Body of pancreas (tissue), 4 donors: ENCODE measurements around the gene ATAD3C.
"Not testable (repeated sequence)": the region's sequence is repeated elsewhere in the genome, so short reads cannot be mapped to it uniquely, and the experiment has no call there.

Experiments used
- POLR2A ChIP-seq, 3 donors: fragments of 450-650 bp; IDR thresholded peaks; one replicate each; pipeline ENCODE4 v1.6.1; 2016; ENCODE audit warnings: antibody characterized with exemption in 3 of 3, mild to moderate bottlenecking in 2 of 3
- TF ChIP-seq, protein P1 (sequence below), 7 experiments: fragments of 450-650 bp in 4 of 7; fragments of 200-600 bp in 3 of 7; sonication (generic) in 3 of 7; IDR thresholded peaks; one replicate each; pipeline ENCODE4 v1.5.1; 2016 to 2019; ENCODE audit warnings: antibody characterized with exemption in 7 of 7

DNA sequence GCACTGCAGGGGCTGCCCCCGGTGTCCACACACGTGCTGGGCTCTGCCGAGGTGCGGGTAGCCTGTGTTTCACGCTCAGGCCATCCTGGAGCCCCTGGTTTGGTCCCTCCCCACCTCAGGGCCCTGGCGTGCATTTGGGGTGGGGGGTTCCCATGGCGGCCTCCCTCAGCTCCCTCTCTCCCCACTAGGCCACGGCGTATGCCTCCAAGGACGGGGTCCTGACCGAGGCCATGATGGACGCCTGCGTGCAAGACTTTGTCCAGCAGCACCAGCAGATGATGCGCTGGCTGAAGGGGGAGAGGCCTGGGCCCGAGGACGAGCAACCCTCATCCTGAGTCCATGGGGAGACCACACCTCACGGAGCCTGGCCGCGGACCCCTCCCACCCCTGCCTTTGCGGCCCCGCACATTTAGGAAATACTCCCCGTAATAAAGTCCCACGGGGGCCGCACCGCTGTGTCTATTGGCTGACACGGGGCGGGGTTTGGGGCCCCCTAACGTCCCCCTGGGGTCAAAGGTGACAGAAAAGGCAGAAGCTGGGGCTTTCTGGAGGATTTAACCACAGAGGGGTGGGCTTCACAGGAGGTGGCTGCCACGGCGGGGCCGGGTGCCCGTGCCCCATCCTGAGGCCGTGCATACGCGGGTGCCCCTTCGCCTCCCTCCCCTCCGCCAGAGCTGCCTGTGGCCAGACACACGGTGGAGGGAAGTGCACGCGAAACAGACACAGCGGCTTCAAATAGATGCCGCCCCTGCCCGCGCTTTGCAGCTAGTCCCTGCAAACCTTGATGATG is 18.9 kb downstream of the ATAD3C start:
- TF ChIP-seq, protein P1, sequence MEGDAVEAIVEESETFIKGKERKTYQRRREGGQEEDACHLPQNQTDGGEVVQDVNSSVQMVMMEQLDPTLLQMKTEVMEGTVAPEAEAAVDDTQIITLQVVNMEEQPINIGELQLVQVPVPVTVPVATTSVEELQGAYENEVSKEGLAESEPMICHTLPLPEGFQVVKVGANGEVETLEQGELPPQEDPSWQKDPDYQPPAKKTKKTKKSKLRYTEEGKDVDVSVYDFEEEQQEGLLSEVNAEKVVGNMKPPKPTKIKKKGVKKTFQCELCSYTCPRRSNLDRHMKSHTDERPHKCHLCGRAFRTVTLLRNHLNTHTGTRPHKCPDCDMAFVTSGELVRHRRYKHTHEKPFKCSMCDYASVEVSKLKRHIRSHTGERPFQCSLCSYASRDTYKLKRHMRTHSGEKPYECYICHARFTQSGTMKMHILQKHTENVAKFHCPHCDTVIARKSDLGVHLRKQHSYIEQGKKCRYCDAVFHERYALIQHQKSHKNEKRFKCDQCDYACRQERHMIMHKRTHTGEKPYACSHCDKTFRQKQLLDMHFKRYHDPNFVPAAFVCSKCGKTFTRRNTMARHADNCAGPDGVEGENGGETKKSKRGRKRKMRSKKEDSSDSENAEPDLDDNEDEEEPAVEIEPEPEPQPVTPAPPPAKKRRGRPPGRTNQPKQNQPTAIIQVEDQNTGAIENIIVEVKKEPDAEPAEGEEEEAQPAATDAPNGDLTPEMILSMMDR (IDR thresholded peaks at IDR 0.05): not testable (repeated sequence)
- TF ChIP-seq POLR2A (IDR thresholded peaks at IDR 0.05): not testable (repeated sequence)
